Panc1 (cell line): ENCODE data around the gene MED12L. TPM values are rescaled to one million over a fixed set of nuclear protein-coding genes. Genes with fewer than 3 reads are reported as not detected.

Source experiments
- ATAC-seq: fragments of 200-7000 bp; cut with Tn5 transposase; 2 replicates; pipeline ENCODE4 v1.9.1; 2020; ENCODE audit warnings: mild to moderate bottlenecking, moderate library complexity
- BruUV-seq: library from RNA; stranded (reverse); fragments of 400-500 nt; replicated peaks from 2 replicates; lab custom pipeline; 2021; lab: Mats Ljungman, UMichigan
- CTCF ChIA-PET: fragments of 300-600 bp; sonication (Branson Sonifier 250); formaldehyde crosslinking; loops from one replicate; lab custom pipeline; 2022; ENCODE audit warnings: antibody characterized with exemption; lab: Charles Lee
- POLR2A ChIA-PET: fragments of 300-600 bp; sonication (Branson Sonifier 250); formaldehyde crosslinking; loops from one replicate; lab custom pipeline; 2022; ENCODE audit warnings: antibody characterized with exemption; lab: Charles Lee
- DNase-seq: peaks from one replicate; pipeline ENCODE4 v3.0.0-alpha.2; 2010; ENCODE audit warnings: low read depth, low spot score
- H3K27ac ChIP-seq: 2 replicates; pipeline ENCODE4 v1.5.1; 2011; ENCODE audit warnings: mild to moderate bottlenecking, low read length, inconsistent platforms
- H3K27me3 ChIP-seq: fragments of 200-500 bp; sonication (Bioruptor generic); 2 replicates; pipeline ENCODE4 v1.6.0; 2014; ENCODE audit warnings: low read length, inconsistent platforms; ENCODE audit not compliant: control insufficient read depth, insufficient read depth
- H3K36me3 ChIP-seq: fragments of 200-500 bp; sonication (Bioruptor generic); 2 replicates; pipeline ENCODE4 v1.5.1; 2014; ENCODE audit warnings: inconsistent platforms, mild to moderate bottlenecking, low read length, moderate library complexity; ENCODE audit not compliant: control insufficient read depth, insufficient read depth
- H3K4me1 ChIP-seq: 2 replicates; pipeline ENCODE4 v1.5.1; 2011; ENCODE audit warnings: inconsistent platforms, mild to moderate bottlenecking, low read length, moderate library complexity; ENCODE audit not compliant: control insufficient read depth, insufficient read depth
- H3K4me3 ChIP-seq, 2 experiments: 2 replicates each; pipeline ENCODE4 v1.5.1; 2011 to 2012; ENCODE audit warnings: low read depth in 2 of 2, low read length in 2 of 2, mild to moderate bottlenecking in 2 of 2, inconsistent platforms in 1 of 2, moderate library complexity in 1 of 2
- H3K9me3 ChIP-seq: fragments of 200-500 bp; sonication (Bioruptor generic); 2 replicates; pipeline ENCODE4 v1.5.1; 2014; ENCODE audit warnings: low read depth, mild to moderate bottlenecking, inconsistent platforms, low read length, moderate library complexity; ENCODE audit not compliant: control insufficient read depth, insufficient read depth
- POLR2AphosphoS5 ChIP-seq: IDR thresholded peaks from 2 replicates; pipeline ENCODE4 v1.6.1; 2012; ENCODE audit warnings: mild to moderate bottlenecking, low read depth, low read length, moderate library complexity
- SIN3A ChIP-seq: IDR thresholded peaks from 2 replicates; pipeline ENCODE4 v1.6.1; 2012; ENCODE audit warnings: low read depth, mild to moderate bottlenecking, low read length, moderate library complexity, borderline replicate concordance; ENCODE audit not compliant: insufficient read depth
- TCF7L2 ChIP-seq: IDR thresholded peaks from 2 replicates; pipeline ENCODE4 v1.6.1; 2011; ENCODE audit warnings: mild to moderate bottlenecking, low read depth, low read length, inconsistent platforms
- in situ Hi-C: cut with HindIII; loops from 2 replicates; pipeline ENCODE4 v1.10.0; 2016; ENCODE audit warnings: low sequenced_read_pairs, low pct_unique_long_range_greater_than_20kb
- intact Hi-C: fragments of 100-400 bp; cut with micrococcal nuclease; formaldehyde crosslinking; loops from one replicate; pipeline ENCODE4 v1.10.0; 2022; ENCODE audit not compliant: unreplicated experiment
- total RNA-seq: library from RNA; stranded (reverse); gene quantifications from one replicate; pipeline ENCODE4 v1.2.1, GENCODE V29; 2021; ENCODE audit not compliant: unreplicated experiment
- TF ChIP-seq, protein P1 (sequence below): fragments of 450-650 bp; IDR thresholded peaks from 2 replicates; pipeline ENCODE4 v1.5.1; 2017; ENCODE audit warnings: mild to moderate bottlenecking
- TF ChIP-seq, protein P2 (sequence below), 2 experiments: IDR thresholded peaks; 2 replicates each; pipeline ENCODE4 v1.6.1; 2011 to 2012; ENCODE audit warnings: low read depth in 2 of 2, control low read depth in 1 of 2, low read length in 1 of 2, mild to moderate bottlenecking in 1 of 2, moderate library complexity in 1 of 2; ENCODE audit not compliant: insufficient read depth in 1 of 2

MED12L gene
- total RNA-seq, 1 experiment from 2014 or later: 2.8 TPM

DNA sequence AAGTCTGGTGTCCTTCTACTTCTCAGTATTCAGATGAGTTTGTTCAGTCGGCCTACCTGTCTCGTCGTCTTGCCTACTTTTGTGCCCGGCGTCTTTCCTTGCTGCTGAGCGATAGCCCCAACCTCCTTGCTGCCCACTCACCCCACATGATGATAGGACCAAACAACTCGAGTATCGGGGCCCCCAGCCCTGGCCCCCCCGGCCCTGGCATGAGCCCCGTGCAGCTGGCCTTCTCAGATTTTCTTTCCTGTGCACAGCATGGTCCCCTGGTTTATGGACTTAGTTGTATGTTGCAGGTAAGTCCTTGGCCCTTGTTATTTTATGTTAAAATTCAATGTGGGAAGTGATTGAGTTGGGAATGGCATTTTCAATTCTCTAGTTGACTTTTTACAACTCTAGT is 74.3 kb downstream of the MED12L start:
- no peaks in the 10 kb centered on the region for H3K27me3 ChIP-seq
- in situ Hi-C loops: no loop called here
- BruUV-seq: no TSS peak
- TF ChIP-seq POLR2AphosphoS5 (no peak), TCF7L2 (no peak), SIN3A (no peak)
- TF ChIP-seq, protein P1, sequence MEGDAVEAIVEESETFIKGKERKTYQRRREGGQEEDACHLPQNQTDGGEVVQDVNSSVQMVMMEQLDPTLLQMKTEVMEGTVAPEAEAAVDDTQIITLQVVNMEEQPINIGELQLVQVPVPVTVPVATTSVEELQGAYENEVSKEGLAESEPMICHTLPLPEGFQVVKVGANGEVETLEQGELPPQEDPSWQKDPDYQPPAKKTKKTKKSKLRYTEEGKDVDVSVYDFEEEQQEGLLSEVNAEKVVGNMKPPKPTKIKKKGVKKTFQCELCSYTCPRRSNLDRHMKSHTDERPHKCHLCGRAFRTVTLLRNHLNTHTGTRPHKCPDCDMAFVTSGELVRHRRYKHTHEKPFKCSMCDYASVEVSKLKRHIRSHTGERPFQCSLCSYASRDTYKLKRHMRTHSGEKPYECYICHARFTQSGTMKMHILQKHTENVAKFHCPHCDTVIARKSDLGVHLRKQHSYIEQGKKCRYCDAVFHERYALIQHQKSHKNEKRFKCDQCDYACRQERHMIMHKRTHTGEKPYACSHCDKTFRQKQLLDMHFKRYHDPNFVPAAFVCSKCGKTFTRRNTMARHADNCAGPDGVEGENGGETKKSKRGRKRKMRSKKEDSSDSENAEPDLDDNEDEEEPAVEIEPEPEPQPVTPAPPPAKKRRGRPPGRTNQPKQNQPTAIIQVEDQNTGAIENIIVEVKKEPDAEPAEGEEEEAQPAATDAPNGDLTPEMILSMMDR: no peak
- TF ChIP-seq, protein P2, sequence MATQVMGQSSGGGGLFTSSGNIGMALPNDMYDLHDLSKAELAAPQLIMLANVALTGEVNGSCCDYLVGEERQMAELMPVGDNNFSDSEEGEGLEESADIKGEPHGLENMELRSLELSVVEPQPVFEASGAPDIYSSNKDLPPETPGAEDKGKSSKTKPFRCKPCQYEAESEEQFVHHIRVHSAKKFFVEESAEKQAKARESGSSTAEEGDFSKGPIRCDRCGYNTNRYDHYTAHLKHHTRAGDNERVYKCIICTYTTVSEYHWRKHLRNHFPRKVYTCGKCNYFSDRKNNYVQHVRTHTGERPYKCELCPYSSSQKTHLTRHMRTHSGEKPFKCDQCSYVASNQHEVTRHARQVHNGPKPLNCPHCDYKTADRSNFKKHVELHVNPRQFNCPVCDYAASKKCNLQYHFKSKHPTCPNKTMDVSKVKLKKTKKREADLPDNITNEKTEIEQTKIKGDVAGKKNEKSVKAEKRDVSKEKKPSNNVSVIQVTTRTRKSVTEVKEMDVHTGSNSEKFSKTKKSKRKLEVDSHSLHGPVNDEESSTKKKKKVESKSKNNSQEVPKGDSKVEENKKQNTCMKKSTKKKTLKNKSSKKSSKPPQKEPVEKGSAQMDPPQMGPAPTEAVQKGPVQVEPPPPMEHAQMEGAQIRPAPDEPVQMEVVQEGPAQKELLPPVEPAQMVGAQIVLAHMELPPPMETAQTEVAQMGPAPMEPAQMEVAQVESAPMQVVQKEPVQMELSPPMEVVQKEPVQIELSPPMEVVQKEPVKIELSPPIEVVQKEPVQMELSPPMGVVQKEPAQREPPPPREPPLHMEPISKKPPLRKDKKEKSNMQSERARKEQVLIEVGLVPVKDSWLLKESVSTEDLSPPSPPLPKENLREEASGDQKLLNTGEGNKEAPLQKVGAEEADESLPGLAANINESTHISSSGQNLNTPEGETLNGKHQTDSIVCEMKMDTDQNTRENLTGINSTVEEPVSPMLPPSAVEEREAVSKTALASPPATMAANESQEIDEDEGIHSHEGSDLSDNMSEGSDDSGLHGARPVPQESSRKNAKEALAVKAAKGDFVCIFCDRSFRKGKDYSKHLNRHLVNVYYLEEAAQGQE (IDR thresholded peaks at IDR 0.05; ENCODE audit: insufficient read depth in 1 of 2, low read depth in 2 of 2, low read length in 1 of 2): no peak
- POLR2A ChIA-PET: no interaction called here
- no peaks in the 10 kb centered on the region for H3K9me3 ChIP-seq
- CTCF ChIA-PET: no interaction called here
- H3K4me1 ChIP-seq: no peaks in the 10 kb centered on the region
- ATAC-seq (no peak), DNase-seq (no peak)
- H3K27ac ChIP-seq: no peak overlapping the region
- no peaks in the 10 kb centered on the region for H3K36me3 ChIP-seq
- H3K4me3 ChIP-seq: no peak overlapping the region
- intact Hi-C loops: no loop called here

DNA sequence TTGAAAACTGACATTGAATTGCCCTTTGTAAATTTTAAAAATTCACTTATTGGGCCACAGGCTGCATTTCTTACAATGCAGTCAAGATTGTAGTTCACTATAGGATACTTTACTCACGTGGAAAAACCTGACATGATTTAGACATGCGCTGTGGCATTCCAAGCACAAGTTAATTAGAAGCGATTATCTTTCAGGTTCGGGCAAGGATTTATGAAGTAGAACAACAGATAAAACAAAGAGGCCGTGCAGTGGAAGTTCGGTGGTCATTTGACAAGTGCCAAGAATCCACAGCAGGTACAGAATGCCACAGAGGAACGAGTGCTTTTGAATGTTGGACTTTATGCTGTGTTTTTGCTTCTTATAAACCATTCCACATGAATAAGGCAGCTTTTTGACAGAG is 79.8 kb downstream of the MED12L start:
- Histone ChIP-seq H3K27ac (no peak overlapping the region), H3K36me3 (no peaks in the 10 kb centered on the region), H3K4me1 (no peaks in the 10 kb centered on the region), H3K9me3 (no peaks in the 10 kb centered on the region), H3K27me3 (no peaks in the 10 kb centered on the region; the same call in 1 of the 2 replicates), H3K4me3 (no peak overlapping the region)
- BruUV-seq: no TSS peak
- ChIA-PET CTCF (no interaction called here), POLR2A (no interaction called here)
- TF ChIP-seq, protein P2 (IDR thresholded peaks at IDR 0.05; ENCODE audit: insufficient read depth in 1 of 2, low read depth in 2 of 2, low read length in 1 of 2): no peak
- TF ChIP-seq, protein P1: no peak
- no peak for TF ChIP-seq TCF7L2
- no peak for TF ChIP-seq POLR2AphosphoS5
- TF ChIP-seq SIN3A: no peak
- intact Hi-C loops: no loop called here
- DNase-seq (no peak), ATAC-seq (no peak)
- in situ Hi-C loops: no loop called here
